K562 (cell line): Measurements from ENCODE around the gene HCN3. TPM values are rescaled to one million over a fixed set of nuclear protein-coding genes. Genes with fewer than 3 reads are reported as not detected.

Experiments
- CBFA2T2 ChIP-seq: fragments of 450-650 bp; conservative IDR thresholded peaks from 2 replicates; pipeline ENCODE4 v1.6.1; 2017; ENCODE audit warnings: mild to moderate bottlenecking
- DDX20 ChIP-seq: fragments of 450-650 bp; IDR thresholded peaks from 2 replicates; pipeline ENCODE4 v1.6.1; 2016; ENCODE audit warnings: missing genetic modification characterization, low read depth, mild to moderate bottlenecking, missing compliant biosample characterization, moderate library complexity
- EWSR1 ChIP-seq: fragments of 450-650 bp; IDR thresholded peaks from 2 replicates; pipeline ENCODE4 v1.6.1; 2018; ENCODE audit warnings: borderline replicate concordance, mild to moderate bottlenecking, low read depth, moderate library complexity; ENCODE audit not compliant: partially characterized antibody
- KLF13 ChIP-seq: fragments of 450-650 bp; IDR thresholded peaks from 2 replicates; pipeline ENCODE4 v1.6.1; 2016; ENCODE audit warnings: missing genetic modification characterization, low read depth, mild to moderate bottlenecking, missing compliant biosample characterization, moderate library complexity, borderline replicate concordance
- NONO ChIP-seq, 2 experiments: fragments of 200-400 bp in 1 of 2; fragments of 450-650 bp in 1 of 2; formaldehyde crosslinking in 1 of 2; IDR thresholded peaks; 2 replicates each; pipeline ENCODE4 v1.6.1; 2017; ENCODE audit warnings: low read depth in 2 of 2, mild to moderate bottlenecking in 2 of 2, moderate library complexity in 2 of 2, low read length in 1 of 2
- SAFB2 ChIP-seq: fragments of 200-400 bp; formaldehyde crosslinking; IDR thresholded peaks from 2 replicates; pipeline ENCODE4 v1.6.1; 2018; ENCODE audit warnings: borderline replicate concordance, low read length, low read depth, moderate library complexity; ENCODE audit not compliant: severe bottlenecking
- SRSF3 ChIP-seq: fragments of 200-400 bp; formaldehyde crosslinking; IDR thresholded peaks from 2 replicates; pipeline ENCODE4 v1.6.1; 2016; ENCODE audit warnings: mild to moderate bottlenecking, low read length, moderate library complexity; ENCODE audit not compliant: insufficient read depth
- SRSF9 ChIP-seq: fragments of 200-400 bp; formaldehyde crosslinking; IDR thresholded peaks from 2 replicates; pipeline ENCODE4 v1.6.1; 2017; ENCODE audit warnings: low read depth, low read length, borderline replicate concordance
- ZNF431 ChIP-seq: sonication (generic); formaldehyde crosslinking; IDR thresholded peaks from 2 replicates; pipeline ENCODE4 v1.8.0; 2022; ENCODE audit warnings: mild to moderate bottlenecking, missing genetic modification reagents
- polyA plus RNA-seq, 8 experiments: library from polyadenylated mRNA; depleted of rRNA in 4 of 8; stranded (reverse) in 5 of 8; unstranded in 3 of 8; fragments of >200 nt; fragmentation: Nextera tagmentation in 2 of 8; fragmentation: Illumina TruSeq in 1 of 8; extraction: Ambion mirVana in 2 of 8; extraction: Trizol in 1 of 8; gene quantifications; 2 replicates each; pipeline versions ENCODE4 v1.2.1 to v1.2.3, GENCODE V29; 2011 to 2014; ENCODE audit warnings: inconsistent platforms in 1 of 8, missing spikeins in 1 of 8
- total RNA-seq, 7 experiments: library from RNA; depleted of rRNA in 6 of 7; stranded (reverse); fragments of >200 nt in 6 of 7; fragmentation: Illumina TruSeq in 2 of 7; extraction: Trizol in 2 of 7; gene quantifications; 2 replicates each; pipeline versions ENCODE4 v1.2.1 to v1.2.3, GENCODE V29; 2011 to 2021; ENCODE audit warnings: low replicate concordance in 1 of 7
- TF ChIP-seq, protein P1 (sequence below): fragments of 250-450 bp; sonication (Bioruptor Pico); IDR thresholded peaks from 2 replicates; pipeline ENCODE4 v1.4.0; 2020; ENCODE audit warnings: mild to moderate bottlenecking, moderate library complexity
- TF ChIP-seq, protein P2 (sequence below): sonication (generic); formaldehyde crosslinking; IDR thresholded peaks from 2 replicates; pipeline ENCODE4 v1.4.0; 2020; ENCODE audit warnings: mild to moderate bottlenecking, missing genetic modification reagents
- TF ChIP-seq, protein P3 (sequence below): fragments of 450-650 bp; IDR thresholded peaks from 2 replicates; pipeline ENCODE4 v1.6.1; 2016; ENCODE audit warnings: missing biosample characterization, missing genetic modification characterization
- TF ChIP-seq, protein P4 (sequence below): fragments of 450-650 bp; formaldehyde crosslinking; IDR thresholded peaks from 2 replicates; pipeline ENCODE4 v1.4.0; 2022; ENCODE audit warnings: missing genetic modification characterization
- TF ChIP-seq, protein P5 (sequence below), 2 experiments: fragments of 450-650 bp in 1 of 2; IDR thresholded peaks; 2 replicates each; pipeline ENCODE4 v1.6.1; 2011 to 2017; ENCODE audit warnings: low read depth in 2 of 2, antibody characterized with exemption in 1 of 2, borderline replicate concordance in 1 of 2, low read length in 1 of 2, mild to moderate bottlenecking in 1 of 2, mixed read lengths in 1 of 2; ENCODE audit not compliant: control insufficient read depth in 1 of 2

Gene HCN3
- total and polyA plus RNA-seq, 9 of the 15 experiments (the other 6 are each of a cell fraction or from before 2014, with no cell fraction given), result 0.91 to 9.7 (median 3.9) TPM

DNA sequence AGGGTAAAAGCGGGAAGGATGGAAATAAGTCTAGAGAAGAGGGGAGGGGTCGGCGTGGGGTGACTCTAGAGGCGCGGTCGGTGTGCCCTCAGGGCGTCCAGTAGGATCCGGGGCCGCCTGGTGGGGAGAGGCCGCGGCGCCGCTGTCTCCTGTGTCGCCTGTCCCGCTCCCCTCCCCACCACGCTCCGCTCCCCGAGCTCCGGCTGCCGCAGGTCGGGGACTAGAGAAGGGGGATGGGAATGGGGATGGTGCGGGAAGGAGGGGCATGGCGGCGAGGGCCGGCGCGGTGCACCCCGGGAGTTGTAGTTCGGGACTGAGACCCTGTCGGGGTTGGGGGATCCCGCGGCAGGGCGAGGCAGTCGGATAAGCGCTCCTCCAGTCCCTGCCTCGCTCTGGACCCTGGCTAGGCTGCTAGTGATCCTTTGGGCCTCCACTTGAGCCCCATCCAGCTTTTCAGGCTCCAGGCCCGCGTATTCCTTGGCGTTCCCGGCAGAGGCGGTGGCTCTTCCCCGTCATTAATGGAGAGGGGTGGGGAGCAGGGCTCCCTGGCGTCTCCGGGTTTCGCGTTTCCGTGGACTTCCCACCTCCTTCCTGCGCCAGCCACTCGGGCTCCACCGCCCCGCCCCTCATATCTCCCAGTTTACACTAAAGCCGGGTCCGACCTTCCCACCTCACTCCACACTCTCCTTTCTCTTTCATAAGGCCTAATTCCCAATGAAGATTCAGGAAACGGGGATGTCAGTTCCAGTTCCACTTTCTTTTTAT lies 21.8 kb upstream of the HCN3 start, which contains the start of gene ENTREP3 (continued):
- TF ChIP-seq, protein P1, sequence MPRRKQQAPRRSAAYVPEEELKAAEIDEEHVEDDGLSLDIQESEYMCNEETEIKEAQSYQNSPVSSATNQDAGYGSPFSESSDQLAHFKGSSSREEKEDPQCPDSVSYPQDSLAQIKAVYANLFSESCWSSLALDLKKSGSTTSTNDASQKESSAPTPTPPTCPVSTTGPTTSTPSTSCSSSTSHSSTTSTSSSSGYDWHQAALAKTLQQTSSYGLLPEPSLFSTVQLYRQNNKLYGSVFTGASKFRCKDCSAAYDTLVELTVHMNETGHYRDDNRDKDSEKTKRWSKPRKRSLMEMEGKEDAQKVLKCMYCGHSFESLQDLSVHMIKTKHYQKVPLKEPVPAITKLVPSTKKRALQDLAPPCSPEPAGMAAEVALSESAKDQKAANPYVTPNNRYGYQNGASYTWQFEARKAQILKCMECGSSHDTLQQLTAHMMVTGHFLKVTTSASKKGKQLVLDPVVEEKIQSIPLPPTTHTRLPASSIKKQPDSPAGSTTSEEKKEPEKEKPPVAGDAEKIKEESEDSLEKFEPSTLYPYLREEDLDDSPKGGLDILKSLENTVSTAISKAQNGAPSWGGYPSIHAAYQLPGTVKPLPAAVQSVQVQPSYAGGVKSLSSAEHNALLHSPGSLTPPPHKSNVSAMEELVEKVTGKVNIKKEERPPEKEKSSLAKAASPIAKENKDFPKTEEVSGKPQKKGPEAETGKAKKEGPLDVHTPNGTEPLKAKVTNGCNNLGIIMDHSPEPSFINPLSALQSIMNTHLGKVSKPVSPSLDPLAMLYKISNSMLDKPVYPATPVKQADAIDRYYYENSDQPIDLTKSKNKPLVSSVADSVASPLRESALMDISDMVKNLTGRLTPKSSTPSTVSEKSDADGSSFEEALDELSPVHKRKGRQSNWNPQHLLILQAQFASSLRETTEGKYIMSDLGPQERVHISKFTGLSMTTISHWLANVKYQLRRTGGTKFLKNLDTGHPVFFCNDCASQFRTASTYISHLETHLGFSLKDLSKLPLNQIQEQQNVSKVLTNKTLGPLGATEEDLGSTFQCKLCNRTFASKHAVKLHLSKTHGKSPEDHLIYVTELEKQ (CRISPR knock-in tag), result no peak
- TF ChIP-seq DDX20 (tag), result no peak
- no peak for TF ChIP-seq KLF13
- TF ChIP-seq SAFB2, result no peak
- TF ChIP-seq, protein P2, sequence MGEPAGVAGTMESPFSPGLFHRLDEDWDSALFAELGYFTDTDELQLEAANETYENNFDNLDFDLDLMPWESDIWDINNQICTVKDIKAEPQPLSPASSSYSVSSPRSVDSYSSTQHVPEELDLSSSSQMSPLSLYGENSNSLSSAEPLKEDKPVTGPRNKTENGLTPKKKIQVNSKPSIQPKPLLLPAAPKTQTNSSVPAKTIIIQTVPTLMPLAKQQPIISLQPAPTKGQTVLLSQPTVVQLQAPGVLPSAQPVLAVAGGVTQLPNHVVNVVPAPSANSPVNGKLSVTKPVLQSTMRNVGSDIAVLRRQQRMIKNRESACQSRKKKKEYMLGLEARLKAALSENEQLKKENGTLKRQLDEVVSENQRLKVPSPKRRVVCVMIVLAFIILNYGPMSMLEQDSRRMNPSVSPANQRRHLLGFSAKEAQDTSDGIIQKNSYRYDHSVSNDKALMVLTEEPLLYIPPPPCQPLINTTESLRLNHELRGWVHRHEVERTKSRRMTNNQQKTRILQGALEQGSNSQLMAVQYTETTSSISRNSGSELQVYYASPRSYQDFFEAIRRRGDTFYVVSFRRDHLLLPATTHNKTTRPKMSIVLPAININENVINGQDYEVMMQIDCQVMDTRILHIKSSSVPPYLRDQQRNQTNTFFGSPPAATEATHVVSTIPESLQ, result no peak
- no peak for TF ChIP-seq CBFA2T2
- TF ChIP-seq, protein P3, sequence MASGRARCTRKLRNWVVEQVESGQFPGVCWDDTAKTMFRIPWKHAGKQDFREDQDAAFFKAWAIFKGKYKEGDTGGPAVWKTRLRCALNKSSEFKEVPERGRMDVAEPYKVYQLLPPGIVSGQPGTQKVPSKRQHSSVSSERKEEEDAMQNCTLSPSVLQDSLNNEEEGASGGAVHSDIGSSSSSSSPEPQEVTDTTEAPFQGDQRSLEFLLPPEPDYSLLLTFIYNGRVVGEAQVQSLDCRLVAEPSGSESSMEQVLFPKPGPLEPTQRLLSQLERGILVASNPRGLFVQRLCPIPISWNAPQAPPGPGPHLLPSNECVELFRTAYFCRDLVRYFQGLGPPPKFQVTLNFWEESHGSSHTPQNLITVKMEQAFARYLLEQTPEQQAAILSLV (tag), result no peak
- TF ChIP-seq, protein P4, sequence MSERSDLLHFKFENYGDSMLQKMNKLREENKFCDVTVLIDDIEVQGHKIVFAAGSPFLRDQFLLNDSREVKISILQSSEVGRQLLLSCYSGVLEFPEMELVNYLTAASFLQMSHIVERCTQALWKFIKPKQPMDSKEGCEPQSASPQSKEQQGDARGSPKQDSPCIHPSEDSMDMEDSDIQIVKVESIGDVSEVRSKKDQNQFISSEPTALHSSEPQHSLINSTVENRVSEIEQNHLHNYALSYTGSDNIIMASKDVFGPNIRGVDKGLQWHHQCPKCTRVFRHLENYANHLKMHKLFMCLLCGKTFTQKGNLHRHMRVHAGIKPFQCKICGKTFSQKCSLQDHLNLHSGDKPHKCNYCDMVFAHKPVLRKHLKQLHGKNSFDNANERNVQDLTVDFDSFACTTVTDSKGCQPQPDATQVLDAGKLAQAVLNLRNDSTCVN (CRISPR knock-in tag), result no peak
- TF ChIP-seq, protein P5, sequence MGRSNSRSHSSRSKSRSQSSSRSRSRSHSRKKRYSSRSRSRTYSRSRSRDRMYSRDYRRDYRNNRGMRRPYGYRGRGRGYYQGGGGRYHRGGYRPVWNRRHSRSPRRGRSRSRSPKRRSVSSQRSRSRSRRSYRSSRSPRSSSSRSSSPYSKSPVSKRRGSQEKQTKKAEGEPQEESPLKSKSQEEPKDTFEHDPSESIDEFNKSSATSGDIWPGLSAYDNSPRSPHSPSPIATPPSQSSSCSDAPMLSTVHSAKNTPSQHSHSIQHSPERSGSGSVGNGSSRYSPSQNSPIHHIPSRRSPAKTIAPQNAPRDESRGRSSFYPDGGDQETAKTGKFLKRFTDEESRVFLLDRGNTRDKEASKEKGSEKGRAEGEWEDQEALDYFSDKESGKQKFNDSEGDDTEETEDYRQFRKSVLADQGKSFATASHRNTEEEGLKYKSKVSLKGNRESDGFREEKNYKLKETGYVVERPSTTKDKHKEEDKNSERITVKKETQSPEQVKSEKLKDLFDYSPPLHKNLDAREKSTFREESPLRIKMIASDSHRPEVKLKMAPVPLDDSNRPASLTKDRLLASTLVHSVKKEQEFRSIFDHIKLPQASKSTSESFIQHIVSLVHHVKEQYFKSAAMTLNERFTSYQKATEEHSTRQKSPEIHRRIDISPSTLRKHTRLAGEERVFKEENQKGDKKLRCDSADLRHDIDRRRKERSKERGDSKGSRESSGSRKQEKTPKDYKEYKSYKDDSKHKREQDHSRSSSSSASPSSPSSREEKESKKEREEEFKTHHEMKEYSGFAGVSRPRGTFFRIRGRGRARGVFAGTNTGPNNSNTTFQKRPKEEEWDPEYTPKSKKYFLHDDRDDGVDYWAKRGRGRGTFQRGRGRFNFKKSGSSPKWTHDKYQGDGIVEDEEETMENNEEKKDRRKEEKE (IDR thresholded peaks at IDR 0.05; ENCODE audit: borderline replicate concordance in 1 of 2, control insufficient read depth in 1 of 2, low read depth in 2 of 2, low read length in 1 of 2), result no peak
- no peak for TF ChIP-seq NONO (IDR thresholded peaks at IDR 0.05; ENCODE audit: low read depth in 2 of 2, low read length in 1 of 2)
- no peak for TF ChIP-seq SRSF3
- TF ChIP-seq SRSF9, result no peak
- no peak for TF ChIP-seq ZNF431
- no peak for TF ChIP-seq EWSR1
